Spleen (tissue), 11 donors: ENCODE measurements around the gene DAB1. TPM values are rescaled to one million over a fixed set of nuclear protein-coding genes. Genes with fewer than 3 reads are reported as not detected.

ENCODE experiments used
- DNase-seq: peaks from one replicate; pipeline ENCODE4 v3.0.0-alpha.2; 2020
- H3K27ac ChIP-seq, 8 donors: fragments of 200-600 bp; sonication (generic) in 7 of 8; 1 replicate in 4 of 8; 2 replicates in 4 of 8; pipeline versions ENCODE4 v1.5.0 to v1.8.0; 2016 to 2021; ENCODE audit warnings: inconsistent platforms in 4 of 8, mild to moderate bottlenecking in 4 of 8, moderate library complexity in 1 of 8
- H3K27me3 ChIP-seq, 7 donors: fragments of 200-600 bp; sonication (generic) in 6 of 7; replicated peaks in 1 of 7; 1 replicate in 4 of 7; 2 replicates in 3 of 7; pipeline versions ENCODE4 v1.5.0 to v1.8.0; 2016 to 2021; ENCODE audit warnings: inconsistent platforms in 3 of 7, mild to moderate bottlenecking in 1 of 7
- H3K36me3 ChIP-seq, 6 donors: fragments of 200-600 bp; sonication (generic) in 5 of 6; 1 replicate in 4 of 6; 2 replicates in 2 of 6; pipeline versions ENCODE4 v1.5.0 to v1.8.0; 2016 to 2021; ENCODE audit warnings: inconsistent platforms in 2 of 6
- H3K4me1 ChIP-seq, 6 donors: fragments of 200-600 bp; sonication (generic) in 5 of 6; 1 replicate in 3 of 6; 2 replicates in 3 of 6; pipeline versions ENCODE4 v1.5.0 to v1.8.0; 2016 to 2021; ENCODE audit warnings: inconsistent platforms in 3 of 6
- H3K4me3 ChIP-seq, 8 donors: fragments of 200-600 bp; sonication (generic) in 7 of 8; 1 replicate in 4 of 8; 2 replicates in 4 of 8; pipeline versions ENCODE4 v1.5.0 to v1.8.0; 2016 to 2021; ENCODE audit warnings: inconsistent platforms in 4 of 8, mild to moderate bottlenecking in 4 of 8, moderate library complexity in 2 of 8
- H3K9me3 ChIP-seq, 8 donors: fragments of 200-600 bp; sonication (generic) in 7 of 8; 1 replicate in 4 of 8; 2 replicates in 4 of 8; pipeline versions ENCODE4 v1.5.0 to v1.8.0; 2016 to 2021; ENCODE audit warnings: inconsistent platforms in 4 of 8
- POLR2A ChIP-seq, 3 donors: fragments of 450-650 bp; IDR thresholded peaks; one replicate each; pipeline ENCODE4 v1.5.1; 2017; ENCODE audit warnings: antibody characterized with exemption in 3 of 3, mild to moderate bottlenecking in 1 of 3
- POLR2AphosphoS5 ChIP-seq, 3 donors: sonication (generic); formaldehyde crosslinking; IDR thresholded peaks; one replicate each; pipeline ENCODE4 v1.5.1; 2017; ENCODE audit warnings: antibody characterized with exemption in 3 of 3
- WGBS, 5 donors: extraction: QIAGEN DNeasy Blood & Tissue Kit in 3 of 5; methylation state at CpG; one replicate each; pipeline versions ENCODE4 v1.1.5 to v1.1.7; 2013 to 2018; 5-methylcytosine and 5-hydroxymethylcytosine counted together
- intact Hi-C: fragments of 100-400 bp; cut with DNase I; formaldehyde crosslinking; loops from one replicate; pipeline ENCODE4 v1.15.0; 2023; ENCODE audit warnings: low total_unique reads
- polyA plus RNA-seq, 3 donors: library from polyadenylated mRNA; stranded (reverse); fragments of 200-250 nt; gene quantifications; one replicate each; pipeline ENCODE4 v1.2.1, GENCODE V29; 2013
- total RNA-seq, 7 donors: library from RNA; depleted of rRNA in 3 of 7; stranded (reverse); fragments of >200 nt in 3 of 7; fragmentation: NEBNext Ultra II Directional in 4 of 7; extraction: Animal tissue kit (Norgen Biotek cat#: 25700) in 4 of 7; gene quantifications; one replicate each; pipeline versions ENCODE4 v1.1.0 to v1.2.1, GENCODE V29; 2016 to 2021
- TF ChIP-seq, protein P1 (sequence below), 11 experiments: fragments of 200-600 bp in 7 of 11; fragments of 450-650 bp in 4 of 11; sonication (generic) in 4 of 11; IDR thresholded peaks in 8 of 11; conservative IDR thresholded peaks in 3 of 11; 1 replicate in 7 of 11; 2 replicates in 4 of 11; pipeline versions ENCODE4 v1.4.0 to v1.8.0; 2016 to 2021; ENCODE audit warnings: antibody characterized with exemption in 11 of 11, inconsistent platforms in 4 of 11, mild to moderate bottlenecking in 1 of 11
- donor health status: healthy with polysubstance abuse.
- donor health status: DM: no; HTN: no; CAD: no; lungs with moderate emphysema.
- donor health status: DM: no; HTN: no; CAD: no.
- donor health status: Bipolar disorder and iron deficiency.
- donor health status: healthy.
- donor health status: DM: no; HTN: no; CAD: no.
- donor health status: DM: yes; HTN: yes; CAD: no.

The DAB1 gene
- total and polyA plus RNA-seq, 10 donors: 0.03 to 0.70 (median 0.26) TPM; not detected in 1

DNA sequence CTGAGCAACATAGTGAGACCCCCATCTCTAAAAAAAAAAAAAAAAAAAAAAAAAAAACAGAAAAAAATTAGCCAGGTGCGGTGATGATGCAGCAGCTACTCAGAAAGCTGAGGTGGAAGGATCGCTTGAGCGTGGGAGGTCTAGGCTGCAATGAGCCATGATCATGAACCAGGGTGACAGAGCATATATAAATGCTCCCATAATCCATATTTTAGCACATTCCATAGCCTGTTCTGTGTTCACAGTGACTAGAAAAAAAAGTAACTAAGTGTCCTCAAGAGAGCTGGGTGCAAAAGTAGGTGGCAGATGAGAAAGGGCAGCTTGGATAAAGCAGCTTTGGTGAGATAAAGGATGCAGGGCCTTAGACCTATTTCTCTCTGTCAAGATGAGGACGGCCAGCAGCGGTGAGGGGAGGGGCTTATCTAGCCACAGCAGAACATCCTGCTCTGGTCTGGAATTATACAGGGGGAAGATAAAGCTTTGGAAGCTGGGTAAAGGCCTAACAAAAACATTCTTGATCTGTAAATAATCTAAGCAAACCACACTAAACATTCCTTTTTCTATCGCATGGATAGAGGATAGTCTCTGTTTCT lies 205.3 kb downstream of the DAB1 start:
- H3K4me3 ChIP-seq: no peak overlapping the region
- TF ChIP-seq, protein P1, sequence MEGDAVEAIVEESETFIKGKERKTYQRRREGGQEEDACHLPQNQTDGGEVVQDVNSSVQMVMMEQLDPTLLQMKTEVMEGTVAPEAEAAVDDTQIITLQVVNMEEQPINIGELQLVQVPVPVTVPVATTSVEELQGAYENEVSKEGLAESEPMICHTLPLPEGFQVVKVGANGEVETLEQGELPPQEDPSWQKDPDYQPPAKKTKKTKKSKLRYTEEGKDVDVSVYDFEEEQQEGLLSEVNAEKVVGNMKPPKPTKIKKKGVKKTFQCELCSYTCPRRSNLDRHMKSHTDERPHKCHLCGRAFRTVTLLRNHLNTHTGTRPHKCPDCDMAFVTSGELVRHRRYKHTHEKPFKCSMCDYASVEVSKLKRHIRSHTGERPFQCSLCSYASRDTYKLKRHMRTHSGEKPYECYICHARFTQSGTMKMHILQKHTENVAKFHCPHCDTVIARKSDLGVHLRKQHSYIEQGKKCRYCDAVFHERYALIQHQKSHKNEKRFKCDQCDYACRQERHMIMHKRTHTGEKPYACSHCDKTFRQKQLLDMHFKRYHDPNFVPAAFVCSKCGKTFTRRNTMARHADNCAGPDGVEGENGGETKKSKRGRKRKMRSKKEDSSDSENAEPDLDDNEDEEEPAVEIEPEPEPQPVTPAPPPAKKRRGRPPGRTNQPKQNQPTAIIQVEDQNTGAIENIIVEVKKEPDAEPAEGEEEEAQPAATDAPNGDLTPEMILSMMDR (IDR thresholded peaks at IDR 0.05 in 8 of 11, conservative IDR thresholded peaks at IDR 0.05 in 3 of 11): no peak
- TF ChIP-seq POLR2A (IDR thresholded peaks at IDR 0.05) (no peak), POLR2AphosphoS5 (IDR thresholded peaks at IDR 0.05) (no peak)
- no peak for DNase-seq
- H3K4me1 ChIP-seq: no peaks in the 10 kb centered on the region
- no peak overlapping the region for H3K27ac ChIP-seq
- intact Hi-C loops: no loop called here
- H3K9me3 ChIP-seq: peaks cover 0 to 4% (median 0%) of the 10 kb centered on the region in 8 donors
- H3K36me3 ChIP-seq: no peaks in the 10 kb centered on the region
- no peaks in the 10 kb centered on the region for H3K27me3 ChIP-seq
- 57 to 66% (median 61%) methylated on average over 6 of the region's 6 CpGs for WGBS, 5 donors

GRCh38 chr1:57217905-57218304 lies 206.0 kb downstream of the DAB1 start:
- no peaks in the 10 kb centered on the region for H3K4me1 ChIP-seq
- 82 to 93% (median 89%) methylated on average over 7 of the region's 7 CpGs for WGBS, 5 donors
- peaks cover 0 to 4% (median 0%) of the 10 kb centered on the region in 8 donors for H3K9me3 ChIP-seq
- no peak for TF ChIP-seq POLR2A (IDR thresholded peaks at IDR 0.05)
- TF ChIP-seq, protein P1 (IDR thresholded peaks at IDR 0.05 in 8 of 11, conservative IDR thresholded peaks at IDR 0.05 in 3 of 11): no peak
- no peak for TF ChIP-seq POLR2AphosphoS5 (IDR thresholded peaks at IDR 0.05)
- no peak overlapping the region for H3K4me3 ChIP-seq
- no peak overlapping the region for H3K27ac ChIP-seq
- no peak for DNase-seq
- no peaks in the 10 kb centered on the region for H3K36me3 ChIP-seq
- intact Hi-C loops: no loop called here
- no peaks in the 10 kb centered on the region for H3K27me3 ChIP-seq

- H3K4me3 ChIP-seq: no peak overlapping the region
- H3K36me3 ChIP-seq: no peaks in the 10 kb centered on the region
- no peak for DNase-seq
- intact Hi-C loops: no loop called here
- 64 to 72% (median 72%) methylated on average over 5 of the region's 5 CpGs for WGBS, 5 donors
- no peak overlapping the region for H3K27ac ChIP-seq
- no peaks in the 10 kb centered on the region for H3K4me1 ChIP-seq
- TF ChIP-seq, protein P1 (IDR thresholded peaks at IDR 0.05 in 8 of 11, conservative IDR thresholded peaks at IDR 0.05 in 3 of 11): no peak
- no peak for TF ChIP-seq POLR2A (IDR thresholded peaks at IDR 0.05)
- no peak for TF ChIP-seq POLR2AphosphoS5 (IDR thresholded peaks at IDR 0.05)
- H3K9me3 ChIP-seq: peaks cover 0 to 4% (median 0%) of the 10 kb centered on the region in 8 donors
- no peaks in the 10 kb centered on the region for H3K27me3 ChIP-seq
These were observed 208.8 kb downstream of the DAB1 start for GRCh38 chr1:57214951-57215575.

DNA sequence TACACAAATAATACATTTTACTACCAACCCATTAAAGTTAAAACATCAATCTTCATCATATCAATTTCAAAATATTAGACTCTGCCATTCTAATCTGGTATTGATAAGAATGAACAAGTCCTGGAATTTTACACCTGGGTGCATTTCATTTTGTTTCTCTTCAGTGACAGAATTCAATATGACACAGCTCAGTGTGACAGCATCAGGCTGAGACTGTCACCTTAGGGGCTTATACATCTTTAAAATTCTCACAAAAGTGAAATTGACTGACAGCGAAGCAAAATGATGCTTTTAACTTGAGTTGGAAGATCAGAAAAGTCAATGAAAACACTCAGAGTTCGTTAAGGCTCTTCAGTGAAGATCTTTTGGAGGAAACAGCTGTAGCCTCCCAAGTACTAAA lies 213.0 kb downstream of the DAB1 start:
- Histone ChIP-seq H3K9me3 (no peaks in the 10 kb centered on the region), H3K36me3 (no peaks in the 10 kb centered on the region), H3K27ac (no peak overlapping the region), H3K27me3 (no peaks in the 10 kb centered on the region), H3K4me3 (no peak overlapping the region), H3K4me1 (no peaks in the 10 kb centered on the region)
- TF ChIP-seq POLR2A (IDR thresholded peaks at IDR 0.05): no peak
- no peak for DNase-seq
- 61 to 78% (median 72%) methylated on average over 2 of the region's 2 CpGs for WGBS, 5 donors
- intact Hi-C loops: no loop called here
